Measurements from ENCODE around the gene PACRG. TPM values are rescaled to one million over a fixed set of nuclear protein-coding genes. Genes with fewer than 3 reads are reported as not detected.

Gene PACRG
- total RNA-seq, 5 donors from 2014 or later (not counting 1 experiment from before 2014, with no cell fraction given) = 0.20 to 3.0 (median 1.2) TPM; not detected in 1

DNA sequence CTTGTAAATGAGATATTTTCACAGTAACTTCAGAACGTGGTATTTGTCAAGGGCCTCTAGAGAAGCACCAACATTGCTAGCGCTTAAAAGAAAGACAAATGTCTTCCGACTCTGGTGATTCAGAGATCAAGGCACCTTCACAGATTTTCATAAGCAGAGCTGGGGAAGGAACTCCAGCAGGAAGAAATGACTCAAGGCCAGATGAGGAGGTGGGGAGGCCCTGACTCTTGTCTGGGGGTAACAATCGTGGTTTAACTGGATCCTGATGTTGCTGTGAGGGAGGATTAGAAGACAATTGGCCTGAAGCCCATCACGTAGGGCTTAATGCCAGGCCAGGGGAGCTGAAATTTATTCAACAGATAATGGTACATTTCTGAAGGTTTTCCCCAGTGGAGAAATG lies 563.8 kb downstream of the PACRG start:
- no peak overlapping the region for H3K27ac ChIP-seq (ENCODE audit: low read length)
- H3K36me3 ChIP-seq (ENCODE audit: control insufficient read depth in 2 of 2, extremely low read depth in 1 of 2, insufficient read depth in 1 of 2, low read length in 1 of 2) = no peaks in the 10 kb centered on the region
- H3K4me3 ChIP-seq (ENCODE audit: control insufficient read depth in 1 of 2, extremely low read depth in 1 of 2, low read length in 1 of 2) = no peak overlapping the region
- POLR2A ChIA-PET = no interaction called here
- no peaks in the 10 kb centered on the region for H3K4me1 Mint-ChIP-seq
- no peaks in the 10 kb centered on the region for H3K9me3 Mint-ChIP-seq
- no peaks in the 10 kb centered on the region for H3K9me3 ChIP-seq
- no peaks in the 10 kb centered on the region for H3K36me3 Mint-ChIP-seq
- peaks cover 0 to 7% of the 10 kb centered on the region in 2 experiments for H3K27me3 ChIP-seq (replicated peaks in 1 of 2; ENCODE audit: control insufficient read depth in 2 of 2, extremely low read depth in 1 of 2, insufficient read depth in 2 of 2, low read length in 1 of 2)
- no peak overlapping the region for H3K4me3 Mint-ChIP-seq
- WGBS (ENCODE audit: insufficient coverage) = 70% methylated on average over 5 of the region's 5 CpGs
- no peaks in the 10 kb centered on the region for H3K27me3 Mint-ChIP-seq
- no peak overlapping the region for H3K27ac Mint-ChIP-seq
- H3K4me1 ChIP-seq (ENCODE audit: control insufficient read depth in 1 of 2, extremely low read depth in 1 of 2, insufficient read depth in 2 of 2, low read length in 2 of 2) = no peaks in the 10 kb centered on the region
- ATAC-seq (replicated peaks in 1 of 4) (no peak), DNase-seq (no peak)
- CTCF ChIA-PET = no interaction called here

DNA sequence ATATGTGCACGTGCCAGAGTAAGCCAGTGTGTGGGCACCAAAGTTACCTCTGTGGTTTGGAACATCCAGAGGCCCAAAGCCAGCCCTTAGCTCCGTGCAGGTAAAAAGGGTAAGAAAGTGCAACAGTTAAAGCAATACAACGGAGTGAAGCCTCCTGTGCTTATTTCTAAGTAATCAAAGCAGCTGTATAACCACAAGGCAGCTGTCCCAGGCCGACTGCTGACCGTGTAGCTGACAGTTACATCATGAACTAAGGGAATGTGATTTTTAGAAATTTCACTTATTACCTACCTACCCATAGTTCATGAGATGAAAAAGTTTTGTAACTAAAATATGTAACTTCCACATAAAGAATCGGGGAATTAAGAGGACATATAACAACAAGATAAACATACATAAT lies 565.5 kb downstream of the PACRG start:
- H3K36me3 Mint-ChIP-seq = no peaks in the 10 kb centered on the region
- no peaks in the 10 kb centered on the region for H3K4me1 ChIP-seq (ENCODE audit: control insufficient read depth in 1 of 2, extremely low read depth in 1 of 2, insufficient read depth in 2 of 2, low read length in 2 of 2)
- H3K27ac ChIP-seq (ENCODE audit: low read length) = no peak overlapping the region
- DNase-seq (no peak), ATAC-seq (replicated peaks in 1 of 4) (no peak)
- peaks cover 0 to 5% of the 10 kb centered on the region in 2 donors for H3K27me3 Mint-ChIP-seq
- 89% methylated on average over 2 of the region's 6 CpGs for WGBS (ENCODE audit: insufficient coverage)
- H3K27me3 ChIP-seq (replicated peaks in 1 of 2; ENCODE audit: control insufficient read depth in 2 of 2, extremely low read depth in 1 of 2, insufficient read depth in 2 of 2, low read length in 1 of 2) = peaks cover 0 to 4% of the 10 kb centered on the region in 2 experiments
- POLR2A ChIA-PET = no interaction called here
- H3K9me3 Mint-ChIP-seq = no peaks in the 10 kb centered on the region
- CTCF ChIA-PET = no interaction called here
- no peak overlapping the region for H3K4me3 ChIP-seq (ENCODE audit: control insufficient read depth in 1 of 2, extremely low read depth in 1 of 2, low read length in 1 of 2)
- H3K9me3 ChIP-seq = no peaks in the 10 kb centered on the region
- H3K36me3 ChIP-seq (ENCODE audit: control insufficient read depth in 2 of 2, extremely low read depth in 1 of 2, insufficient read depth in 1 of 2, low read length in 1 of 2) = no peaks in the 10 kb centered on the region
- no peak overlapping the region for H3K27ac Mint-ChIP-seq
- no peak overlapping the region for H3K4me3 Mint-ChIP-seq
- no peaks in the 10 kb centered on the region for H3K4me1 Mint-ChIP-seq

DNA sequence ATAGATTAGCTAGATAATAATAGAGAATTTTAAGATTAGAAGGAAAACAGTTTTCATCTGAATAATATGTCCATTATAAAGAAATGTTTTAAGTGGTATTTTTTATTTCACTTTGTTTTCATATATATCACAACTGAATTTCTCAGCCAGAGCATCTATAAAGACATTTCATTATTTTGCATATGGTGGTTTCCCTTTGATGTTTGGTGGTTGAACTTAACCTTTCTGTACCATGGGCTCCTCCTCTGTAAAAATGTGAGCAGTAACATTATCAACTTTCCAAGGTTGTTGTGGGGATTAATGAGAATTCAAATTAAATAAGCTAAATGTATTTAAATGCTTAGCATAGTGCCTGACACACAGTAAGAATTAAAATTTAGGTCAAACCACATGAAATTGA lies 567.0 kb downstream of the PACRG start:
- H3K4me3 ChIP-seq (ENCODE audit: control insufficient read depth in 1 of 2, extremely low read depth in 1 of 2, low read length in 1 of 2) = no peak overlapping the region
- ChIA-PET POLR2A (no interaction called here), CTCF (no interaction called here)
- H3K4me3 Mint-ChIP-seq = no peak overlapping the region
- ATAC-seq (replicated peaks in 1 of 4) = no peak
- H3K27me3 Mint-ChIP-seq = peaks cover 9 to 11% of the 10 kb centered on the region in 2 donors
- H3K4me1 ChIP-seq (ENCODE audit: control insufficient read depth in 1 of 2, extremely low read depth in 1 of 2, insufficient read depth in 2 of 2, low read length in 2 of 2) = no peaks in the 10 kb centered on the region
- H3K9me3 Mint-ChIP-seq = no peaks in the 10 kb centered on the region
- H3K36me3 Mint-ChIP-seq = no peaks in the 10 kb centered on the region
- no peaks in the 10 kb centered on the region for H3K36me3 ChIP-seq (ENCODE audit: control insufficient read depth in 2 of 2, extremely low read depth in 1 of 2, insufficient read depth in 1 of 2, low read length in 1 of 2)
- H3K9me3 ChIP-seq = no peaks in the 10 kb centered on the region
- no peak overlapping the region for H3K27ac ChIP-seq (ENCODE audit: low read length)
- peaks cover 0 to 4% of the 10 kb centered on the region in 2 experiments for H3K27me3 ChIP-seq (replicated peaks in 1 of 2; ENCODE audit: control insufficient read depth in 2 of 2, extremely low read depth in 1 of 2, insufficient read depth in 2 of 2, low read length in 1 of 2)
- no peaks in the 10 kb centered on the region for H3K4me1 Mint-ChIP-seq
- H3K27ac Mint-ChIP-seq = no peak overlapping the region
- no peak for DNase-seq

DNA sequence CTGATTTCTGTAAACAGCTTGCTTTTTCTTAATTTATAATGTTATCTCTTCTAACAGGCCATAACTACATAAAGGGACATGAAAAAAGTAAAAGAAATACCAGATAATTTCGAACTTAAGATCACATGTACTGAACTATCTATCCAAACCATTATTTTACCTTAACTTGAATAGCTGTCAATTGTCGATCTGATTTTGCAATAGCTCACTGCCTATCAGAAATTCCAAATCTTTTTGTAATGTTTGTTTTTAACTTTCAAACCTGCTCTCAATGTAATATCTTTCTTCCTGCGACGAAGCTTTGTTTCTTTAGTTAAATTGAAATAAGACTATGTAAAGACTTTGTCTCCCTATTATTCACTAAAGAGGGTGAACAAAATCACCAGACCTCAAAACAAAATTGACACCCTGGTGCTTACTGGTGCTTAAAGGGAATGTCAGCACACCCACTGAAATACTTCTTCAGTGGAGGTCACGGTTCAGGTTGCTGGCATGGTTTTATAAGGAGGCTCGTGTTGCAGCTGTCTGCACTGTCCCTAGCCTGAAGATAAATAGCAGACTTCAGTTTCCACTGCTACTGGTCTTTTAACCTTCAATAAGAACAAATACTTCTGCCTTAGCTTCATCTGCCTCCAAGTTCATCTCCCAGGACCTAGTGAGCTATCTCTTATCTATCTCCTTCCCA lies 569.2 kb downstream of the PACRG start:
- H3K27ac ChIP-seq (ENCODE audit: low read length) = no peak overlapping the region
- Mint-ChIP-seq H3K27me3 (peaks cover 9 to 12% of the 10 kb centered on the region in 2 donors), H3K9me3 (no peaks in the 10 kb centered on the region), H3K36me3 (no peaks in the 10 kb centered on the region), H3K4me3 (no peak overlapping the region), H3K4me1 (no peaks in the 10 kb centered on the region), H3K27ac (no peak overlapping the region)
- H3K36me3 ChIP-seq (ENCODE audit: control insufficient read depth in 2 of 2, extremely low read depth in 1 of 2, insufficient read depth in 1 of 2, low read length in 1 of 2) = no peaks in the 10 kb centered on the region
- H3K4me3 ChIP-seq (ENCODE audit: control insufficient read depth in 1 of 2, extremely low read depth in 1 of 2, low read length in 1 of 2) = no peak overlapping the region
- H3K27me3 ChIP-seq (replicated peaks in 1 of 2; ENCODE audit: control insufficient read depth in 2 of 2, extremely low read depth in 1 of 2, insufficient read depth in 2 of 2, low read length in 1 of 2) = no peaks in the 10 kb centered on the region
- ATAC-seq (replicated peaks in 1 of 4) (no peak), DNase-seq (no peak)
- ChIA-PET CTCF (interaction anchor here in 1 of 2 donors (0.5 kb wide), 1 partner anchor 12 kb away, joined by 3 read pairs; no protein-coding TSS in a partner anchor), POLR2A (no interaction called here)
- H3K4me1 ChIP-seq (ENCODE audit: control insufficient read depth in 1 of 2, extremely low read depth in 1 of 2, insufficient read depth in 2 of 2, low read length in 2 of 2) = no peaks in the 10 kb centered on the region
- H3K9me3 ChIP-seq = no peaks in the 10 kb centered on the region
- WGBS (ENCODE audit: insufficient coverage) = no CpG with 5 or more reads among the region's 6 CpGs

DNA sequence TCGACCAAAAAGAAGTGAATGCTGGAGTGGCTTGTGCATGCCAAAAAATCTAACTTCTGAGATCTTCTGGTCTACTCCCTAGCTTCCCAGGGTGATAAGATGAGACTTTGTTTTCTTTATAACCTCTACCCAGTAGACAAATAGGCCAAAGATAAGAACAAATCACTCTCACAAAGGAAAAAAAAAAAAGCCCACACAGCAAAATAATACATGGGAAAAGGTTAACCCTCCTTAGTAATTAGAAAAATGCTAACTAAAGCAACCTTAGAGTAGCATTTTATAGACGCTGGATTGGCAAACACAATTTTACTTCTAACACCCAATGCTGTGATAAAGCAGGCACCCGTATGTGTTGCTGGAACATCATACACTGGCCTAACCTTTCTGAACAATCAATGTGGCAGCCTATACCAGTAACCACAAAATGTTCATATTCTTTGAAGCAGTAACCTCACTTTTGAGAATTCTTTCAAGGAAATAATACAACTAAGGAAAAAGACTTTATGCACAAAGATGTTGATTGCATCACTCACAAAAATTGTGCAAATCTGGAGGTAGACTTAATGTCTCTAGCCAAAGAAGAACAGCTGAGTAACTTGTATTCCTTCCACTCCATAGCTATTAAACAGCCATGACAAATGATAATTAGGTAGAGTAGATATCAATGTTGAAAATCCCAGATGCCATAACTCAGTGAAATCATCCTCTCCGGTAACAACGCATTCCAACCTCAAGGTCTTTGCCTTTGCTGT lies 570.5 kb downstream of the PACRG start:
- H3K36me3 ChIP-seq (ENCODE audit: control insufficient read depth in 2 of 2, extremely low read depth in 1 of 2, insufficient read depth in 1 of 2, low read length in 1 of 2) = no peaks in the 10 kb centered on the region
- H3K9me3 ChIP-seq = no peaks in the 10 kb centered on the region
- H3K4me3 ChIP-seq (ENCODE audit: control insufficient read depth in 1 of 2, extremely low read depth in 1 of 2, low read length in 1 of 2) = no peak overlapping the region
- peaks cover 9 to 12% of the 10 kb centered on the region in 2 donors for H3K27me3 Mint-ChIP-seq
- no peaks in the 10 kb centered on the region for H3K27me3 ChIP-seq (replicated peaks in 1 of 2; ENCODE audit: control insufficient read depth in 2 of 2, extremely low read depth in 1 of 2, insufficient read depth in 2 of 2, low read length in 1 of 2)
- H3K27ac ChIP-seq (ENCODE audit: low read length) = no peak overlapping the region
- no peaks in the 10 kb centered on the region for H3K4me1 ChIP-seq (ENCODE audit: control insufficient read depth in 1 of 2, extremely low read depth in 1 of 2, insufficient read depth in 2 of 2, low read length in 2 of 2)
- no peaks in the 10 kb centered on the region for H3K36me3 Mint-ChIP-seq
- no peak overlapping the region for H3K4me3 Mint-ChIP-seq
- ATAC-seq (replicated peaks in 1 of 4) (no peak), DNase-seq (no peak)
- WGBS (ENCODE audit: insufficient coverage) = 100% methylated on average over 1 of the region's 5 CpGs
- H3K9me3 Mint-ChIP-seq = no peaks in the 10 kb centered on the region
- no peaks in the 10 kb centered on the region for H3K4me1 Mint-ChIP-seq
- no peak overlapping the region for H3K27ac Mint-ChIP-seq
- ChIA-PET POLR2A (no interaction called here), CTCF (no interaction called here)

DNA sequence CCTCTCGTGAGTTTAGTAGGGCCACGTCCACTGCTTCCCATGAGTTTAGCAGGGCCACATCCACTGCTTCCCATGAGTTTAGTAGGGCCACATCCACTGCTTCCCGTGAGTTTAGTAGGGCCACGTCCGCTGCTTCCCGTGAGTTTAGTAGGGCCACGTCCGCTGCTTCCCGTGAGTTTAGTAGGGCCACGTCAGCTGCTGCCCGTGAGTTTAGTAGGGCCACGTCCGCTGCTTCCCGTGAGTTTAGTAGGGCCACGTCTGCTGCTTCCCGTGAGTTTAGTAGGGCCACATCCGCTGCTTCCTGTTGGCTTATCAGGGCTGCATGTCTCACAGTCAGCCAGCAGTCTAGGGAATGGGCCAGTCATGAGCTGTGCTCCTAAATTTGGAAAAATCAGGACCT lies 573.1 kb downstream of the PACRG start:
- no peaks in the 10 kb centered on the region for H3K4me1 ChIP-seq (ENCODE audit: control insufficient read depth in 1 of 2, extremely low read depth in 1 of 2, insufficient read depth in 2 of 2, low read length in 2 of 2)
- CTCF ChIA-PET = no interaction called here
- Mint-ChIP-seq H3K4me3 (no peak overlapping the region), H3K27ac (no peak overlapping the region), H3K4me1 (no peaks in the 10 kb centered on the region), H3K36me3 (no peaks in the 10 kb centered on the region), H3K27me3 (peaks cover 9 to 12% of the 10 kb centered on the region in 2 donors), H3K9me3 (no peaks in the 10 kb centered on the region)
- H3K27me3 ChIP-seq (replicated peaks in 1 of 2; ENCODE audit: control insufficient read depth in 2 of 2, extremely low read depth in 1 of 2, insufficient read depth in 2 of 2, low read length in 1 of 2) = no peaks in the 10 kb centered on the region
- H3K36me3 ChIP-seq (ENCODE audit: control insufficient read depth in 2 of 2, extremely low read depth in 1 of 2, insufficient read depth in 1 of 2, low read length in 1 of 2) = no peaks in the 10 kb centered on the region
- POLR2A ChIA-PET = no interaction called here
- H3K27ac ChIP-seq (ENCODE audit: low read length) = no peak overlapping the region
- no peak overlapping the region for H3K4me3 ChIP-seq (ENCODE audit: control insufficient read depth in 1 of 2, extremely low read depth in 1 of 2, low read length in 1 of 2)
- WGBS (ENCODE audit: insufficient coverage) = 91% methylated on average over 12 of the region's 17 CpGs
- H3K9me3 ChIP-seq = no peaks in the 10 kb centered on the region
- no peak for ATAC-seq (replicated peaks in 1 of 4)
- no peak for DNase-seq
